Endodermal cell (in vitro differentiated cells): ENCODE data around the gene FAT2. TPM values are rescaled to one million over a fixed set of nuclear protein-coding genes. Genes with fewer than 3 reads are reported as not detected.
"Not testable (repeated sequence)": the region's sequence is repeated elsewhere in the genome, so short reads cannot be mapped to it uniquely, and the experiment has no call there.

Experiments used
- DNase-seq: peaks from one replicate; pipeline ENCODE4 v3.0.0-alpha.2; 2017
- H3K27ac ChIP-seq: 2 replicates; pipeline ENCODE4 v1.5.1; 2013; ENCODE audit warnings: mild to moderate bottlenecking, low read depth, low read length, moderate library complexity
- H3K27me3 ChIP-seq: 2 replicates; pipeline ENCODE4 v1.6.1; 2013; ENCODE audit warnings: mild to moderate bottlenecking, low read length, moderate library complexity; ENCODE audit not compliant: insufficient read depth, control insufficient read depth, poor library complexity, severe bottlenecking
- H3K36me3 ChIP-seq: 2 replicates; pipeline ENCODE4 v1.7.0; 2013; ENCODE audit warnings: mild to moderate bottlenecking, low read length, moderate library complexity; ENCODE audit not compliant: control insufficient read depth, insufficient read depth
- H3K4me1 ChIP-seq: one replicate; pipeline ENCODE4 v1.7.0; 2013; ENCODE audit warnings: low read length; ENCODE audit not compliant: control insufficient read depth, insufficient read depth
- H3K4me3 ChIP-seq: 2 replicates; pipeline ENCODE4 v1.5.1; 2013; ENCODE audit warnings: mild to moderate bottlenecking, low read length, moderate library complexity
- H3K9ac ChIP-seq: 2 replicates; pipeline ENCODE4 v1.6.1; 2013; ENCODE audit warnings: mild to moderate bottlenecking, low read length, moderate library complexity; ENCODE audit not compliant: poor library complexity, severe bottlenecking; ENCODE audit errors: extremely low read depth
- H3K9me3 ChIP-seq: 2 replicates; pipeline ENCODE4 v1.6.1; 2013; ENCODE audit warnings: mild to moderate bottlenecking, low read length, moderate library complexity; ENCODE audit not compliant: control insufficient read depth
- H3K27ac Mint-ChIP-seq: 2 replicates; pipeline ENCODE4 v1.8.0; 2020; ENCODE audit warnings: mixed read lengths
- H3K27me3 Mint-ChIP-seq: 2 replicates; pipeline ENCODE4 v1.8.0; 2021; ENCODE audit warnings: mild to moderate bottlenecking, mixed read lengths; ENCODE audit not compliant: insufficient read depth
- H3K36me3 Mint-ChIP-seq: 2 replicates; pipeline ENCODE4 v1.8.0; 2020; ENCODE audit warnings: low read depth, mixed read lengths
- H3K4me1 Mint-ChIP-seq: 2 replicates; pipeline ENCODE4 v1.8.0; 2020; ENCODE audit warnings: mixed read lengths
- H3K4me3 Mint-ChIP-seq: 2 replicates; pipeline ENCODE4 v1.8.0; 2020; ENCODE audit warnings: mild to moderate bottlenecking, moderate library complexity, mixed read lengths
- H3K9me3 Mint-ChIP-seq: 2 replicates; pipeline ENCODE4 v1.8.0; 2020; ENCODE audit warnings: mild to moderate bottlenecking, mixed read lengths
- CTCF ChIP-seq: fragments of 200-600 bp; sonication (generic); conservative IDR thresholded peaks from 2 replicates; pipeline ENCODE4 v1.5.0; 2021; ENCODE audit warnings: antibody characterized with exemption, mild to moderate bottlenecking
- WGBS, 2 experiments: methylation state at CpG; one replicate each; pipeline versions ENCODE4 v1.1.5 to v1.1.7; 2013; ENCODE audit warnings: missing lambda C conversion rate in 2 of 2, mixed read lengths in 1 of 2; ENCODE audit not compliant: insufficient coverage in 1 of 2, insufficient read length in 1 of 2; 5-methylcytosine and 5-hydroxymethylcytosine counted together
- total RNA-seq, 2 donors: library from RNA; stranded (reverse); fragmentation: NEBNext Ultra II Directional in 1 of 2; extraction: Animal tissue kit (Norgen Biotek cat#: 25700) in 1 of 2; gene quantifications; 2 replicates in 1 of 2; 3 replicates in 1 of 2; pipeline ENCODE4 v1.2.1, GENCODE V29; 2021

The FAT2 gene
- total RNA-seq, 2 donors from 2014 or later: 0.18 TPM; not detected in 1

- peaks cover 8% of the 10 kb centered on the region for H3K4me1 ChIP-seq
- DNase-seq: no peak
- no peaks in the 10 kb centered on the region for H3K27me3 ChIP-seq
- H3K36me3 ChIP-seq: no peaks in the 10 kb centered on the region
- Mint-ChIP-seq H3K36me3 (no peaks in the 10 kb centered on the region), H3K27me3 (peaks cover 7% of the 10 kb centered on the region), H3K4me1 (peaks cover 21% of the 10 kb centered on the region), H3K27ac (no peak overlapping the region), H3K9me3 (no peaks in the 10 kb centered on the region), H3K4me3 (no peak overlapping the region)
- 95 to 100% methylated on average over 3 to 5 of the region's 5 CpGs for WGBS, 2 experiments
- no peaks in the 10 kb centered on the region for H3K9me3 ChIP-seq
- H3K9ac ChIP-seq: no peak overlapping the region
- no peak overlapping the region for H3K4me3 ChIP-seq
- no peak overlapping the region for H3K27ac ChIP-seq
- no peak for TF ChIP-seq CTCF
These were observed 3.2 kb downstream of the FAT2 start for GRCh38 chr5:151587796-151588555.

- Histone ChIP-seq H3K4me1 (peaks cover 4% of the 10 kb centered on the region), H3K9me3 (no peaks in the 10 kb centered on the region), H3K4me3 (no peak overlapping the region), H3K27ac (no peak overlapping the region), H3K36me3 (no peaks in the 10 kb centered on the region), H3K9ac (no peak overlapping the region), H3K27me3 (no peaks in the 10 kb centered on the region)
- H3K9me3 Mint-ChIP-seq: no peaks in the 10 kb centered on the region
- H3K27ac Mint-ChIP-seq: no peak overlapping the region
- H3K36me3 Mint-ChIP-seq: no peaks in the 10 kb centered on the region
- H3K27me3 Mint-ChIP-seq: peaks cover 5% of the 10 kb centered on the region
- WGBS, 2 experiments: 88 to 91% methylated on average over 9 to 10 of the region's 10 CpGs
- H3K4me3 Mint-ChIP-seq: no peak overlapping the region
- no peak for DNase-seq
- no peak for TF ChIP-seq CTCF
- H3K4me1 Mint-ChIP-seq: peaks cover 6% of the 10 kb centered on the region
These were observed 5.2 kb downstream of the FAT2 start for GRCh38 chr5:151585970-151586369.

- H3K9me3 Mint-ChIP-seq, H3K9ac ChIP-seq, H3K27ac Mint-ChIP-seq, H3K27me3 Mint-ChIP-seq, DNase-seq, H3K27me3 ChIP-seq, H3K36me3 ChIP-seq, H3K9me3 ChIP-seq, H3K4me3 Mint-ChIP-seq, H3K4me1 ChIP-seq, H3K36me3 Mint-ChIP-seq, H3K27ac ChIP-seq, H3K4me3 ChIP-seq, H3K4me1 Mint-ChIP-seq: not testable (repeated sequence)
- 69 to 100% methylated on average over 2 to 4 of the region's 4 CpGs for WGBS, 2 experiments
These were observed 5.8 kb downstream of the FAT2 start for GRCh38 chr5:151585344-151585743.
